ENCODE measurements around the gene SLC35F4.

DNA sequence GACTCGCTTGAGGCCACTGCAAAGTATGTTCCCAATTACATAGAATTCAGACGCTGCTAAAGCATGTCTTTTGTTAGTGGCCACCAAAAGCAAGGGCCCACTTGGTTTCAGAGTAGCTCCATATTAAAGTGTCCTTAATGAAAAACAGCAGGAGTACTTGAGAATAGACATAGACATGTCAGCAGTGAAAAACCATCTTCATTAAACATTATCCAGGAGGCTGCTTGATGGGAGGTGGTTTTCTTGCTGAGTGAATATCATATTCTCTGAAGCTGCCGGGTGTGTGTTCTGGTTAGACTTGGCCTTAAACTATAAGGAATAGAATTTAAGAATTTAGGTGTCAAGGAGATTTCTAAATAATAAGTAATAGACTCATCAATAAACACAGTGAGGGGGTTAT lies 292.7 kb downstream of the SLC35F4 start:
- TF ChIP-seq HDAC2 (IDR thresholded peaks at IDR 0.05; ENCODE audit: borderline replicate concordance in 1 of 2, low read depth in 2 of 2, low read length in 2 of 2), result no peak
- TF ChIP-seq, protein P1, sequence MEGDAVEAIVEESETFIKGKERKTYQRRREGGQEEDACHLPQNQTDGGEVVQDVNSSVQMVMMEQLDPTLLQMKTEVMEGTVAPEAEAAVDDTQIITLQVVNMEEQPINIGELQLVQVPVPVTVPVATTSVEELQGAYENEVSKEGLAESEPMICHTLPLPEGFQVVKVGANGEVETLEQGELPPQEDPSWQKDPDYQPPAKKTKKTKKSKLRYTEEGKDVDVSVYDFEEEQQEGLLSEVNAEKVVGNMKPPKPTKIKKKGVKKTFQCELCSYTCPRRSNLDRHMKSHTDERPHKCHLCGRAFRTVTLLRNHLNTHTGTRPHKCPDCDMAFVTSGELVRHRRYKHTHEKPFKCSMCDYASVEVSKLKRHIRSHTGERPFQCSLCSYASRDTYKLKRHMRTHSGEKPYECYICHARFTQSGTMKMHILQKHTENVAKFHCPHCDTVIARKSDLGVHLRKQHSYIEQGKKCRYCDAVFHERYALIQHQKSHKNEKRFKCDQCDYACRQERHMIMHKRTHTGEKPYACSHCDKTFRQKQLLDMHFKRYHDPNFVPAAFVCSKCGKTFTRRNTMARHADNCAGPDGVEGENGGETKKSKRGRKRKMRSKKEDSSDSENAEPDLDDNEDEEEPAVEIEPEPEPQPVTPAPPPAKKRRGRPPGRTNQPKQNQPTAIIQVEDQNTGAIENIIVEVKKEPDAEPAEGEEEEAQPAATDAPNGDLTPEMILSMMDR (IDR thresholded peaks at IDR 0.05; ENCODE audit: control extremely low read depth in 1 of 3, insufficient read depth in 1 of 3, low read depth in 1 of 3, low read length in 3 of 3), result no peak
- TF ChIP-seq, protein P2, sequence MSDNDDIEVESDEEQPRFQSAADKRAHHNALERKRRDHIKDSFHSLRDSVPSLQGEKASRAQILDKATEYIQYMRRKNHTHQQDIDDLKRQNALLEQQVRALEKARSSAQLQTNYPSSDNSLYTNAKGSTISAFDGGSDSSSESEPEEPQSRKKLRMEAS (IDR thresholded peaks at IDR 0.05), result no peak
- TF ChIP-seq EZH2 (IDR thresholded peaks at IDR 0.05; ENCODE audit: low read depth, low read length, severe bottlenecking), result no peak
- no peak for TF ChIP-seq SP1 (IDR thresholded peaks at IDR 0.05; ENCODE audit: low read depth, low read length)
- TF ChIP-seq EP300 (IDR thresholded peaks at IDR 0.05; ENCODE audit: borderline replicate concordance in 1 of 2, low read depth in 2 of 2, low read length in 2 of 2), result no peak
- TF ChIP-seq POLR2A (IDR thresholded peaks at IDR 0.05; ENCODE audit: control extremely low read depth in 1 of 2, low read depth in 2 of 2, low read length in 2 of 2), result no peak
- no peak for TF ChIP-seq TAF1 (IDR thresholded peaks at IDR 0.05; ENCODE audit: low read depth, low read length)
- TF ChIP-seq POLR2AphosphoS5 (IDR thresholded peaks at IDR 0.05; ENCODE audit: low read depth, low read length), result no peak
